Psoas muscle (tissue), 8 donors: ENCODE measurements around the gene PCDH9. TPM values are rescaled to one million over a fixed set of nuclear protein-coding genes. Genes with fewer than 3 reads are reported as not detected.

Experiments
- ATAC-seq, 4 donors: fragments of 200-7000 bp; cut with Tn5 transposase; one replicate each; pipeline ENCODE4 v1.9.1; 2020; ENCODE audit warnings: moderate library complexity in 3 of 4, mild to moderate bottlenecking in 2 of 4
- DNase-seq, 2 donors: peaks; one replicate each; pipeline ENCODE4 v3.0.0-alpha.2; 2020
- H3K27ac ChIP-seq: fragments of 200-600 bp; one replicate; pipeline ENCODE4 v1.8.0; 2022
- H3K27me3 ChIP-seq, 3 donors: fragments of 200-600 bp in 1 of 3; one replicate each; pipeline versions ENCODE4 v1.6.1 to v1.8.0; 2013 to 2022; ENCODE audit warnings: low read length in 2 of 3, mild to moderate bottlenecking in 2 of 3, moderate library complexity in 1 of 3; ENCODE audit not compliant: insufficient read depth in 3 of 3
- H3K36me3 ChIP-seq, 2 donors: fragments of 200-600 bp in 1 of 2; one replicate each; pipeline versions ENCODE4 v1.6.1 to v1.8.0; 2013 to 2022; ENCODE audit warnings: low read depth in 1 of 2, mild to moderate bottlenecking in 1 of 2, moderate library complexity in 1 of 2; ENCODE audit not compliant: insufficient read depth in 1 of 2
- H3K4me1 ChIP-seq: fragments of 200-600 bp; one replicate; pipeline ENCODE4 v1.8.0; 2022
- H3K4me3 ChIP-seq: fragments of 200-600 bp; one replicate; pipeline ENCODE4 v1.8.0; 2022; ENCODE audit warnings: mild to moderate bottlenecking
- H3K9me3 ChIP-seq: fragments of 200-600 bp; one replicate; pipeline ENCODE4 v1.8.0; 2022
- CTCF ChIP-seq: fragments of 200-600 bp; IDR thresholded peaks from one replicate; pipeline ENCODE4 v1.8.0; 2022; ENCODE audit warnings: antibody characterized with exemption
- WGBS, 3 donors: extraction: QIAGEN DNeasy Blood & Tissue Kit; methylation state at CpG; one replicate each; pipeline versions ENCODE4 v1.1.6 to v1.1.7; 2013; 5-methylcytosine and 5-hydroxymethylcytosine counted together
- intact Hi-C, 2 donors: fragments of 100-400 bp; cut with DNase I; formaldehyde crosslinking; loops; one replicate each; pipeline versions ENCODE4 v1.11.0 to v1.14.2; 2022
- polyA plus RNA-seq, 3 donors: library from polyadenylated mRNA; stranded (reverse); fragments of 200-250 nt; gene quantifications; one replicate each; pipeline ENCODE4 v1.2.3, GENCODE V29; 2013
- total RNA-seq, 4 donors: library from RNA; stranded (reverse); fragmentation: NEBNext Ultra II Directional in 2 of 4; extraction: Animal tissue kit (Norgen Biotek cat#: 25700) in 2 of 4; gene quantifications; one replicate each; pipeline versions ENCODE4 v1.2.1 to v1.2.4, GENCODE V29; 2021 to 2023
- donor health status: healthy with polysubstance abuse.
- donor health status: DM: no; HTN: no; CAD: no; lungs with moderate emphysema.
- donor health status: Bipolar disorder and iron deficiency.
- donor health status: healthy.
- donor health status: DM: yes; HTN: yes; CAD: no.
- donor health status: DM: no; HTN: no; CAD: no.
- donor health status: DM: no; HTN: no; CAD: no.
- donor health status: DM: yes; HTN: yes; CAD: no.

PCDH9 gene
- total and polyA plus RNA-seq, 7 donors = 0.27 to 4.9 (median 2.1) TPM

- TF ChIP-seq CTCF = no peak
- Histone ChIP-seq H3K27ac (no peak overlapping the region), H3K4me1 (no peaks in the 10 kb centered on the region), H3K4me3 (no peak overlapping the region), H3K27me3 (no peaks in the 10 kb centered on the region), H3K36me3 (no peaks in the 10 kb centered on the region), H3K9me3 (no peaks in the 10 kb centered on the region)
- DNase-seq (no peak), ATAC-seq (no peak)
- intact Hi-C loops = no loop called here
- WGBS, 3 donors = 83 to 90% (median 88%) methylated on average over 1 of the region's 1 CpG
Measured at GRCh38 chr13:67004511-67004910, 225.6 kb downstream of the PCDH9 start.

GRCh38 chr13:67003743-67004142 lies 226.4 kb downstream of the PCDH9 start:
- TF ChIP-seq CTCF = no peak
- H3K4me3 ChIP-seq = no peak overlapping the region
- no peaks in the 10 kb centered on the region for H3K36me3 ChIP-seq
- no peaks in the 10 kb centered on the region for H3K27me3 ChIP-seq
- intact Hi-C loops = no loop called here
- no peaks in the 10 kb centered on the region for H3K4me1 ChIP-seq
- H3K9me3 ChIP-seq = no peaks in the 10 kb centered on the region
- DNase-seq (no peak), ATAC-seq (no peak)
- 56 to 59% (median 59%) methylated on average over 7 of the region's 7 CpGs for WGBS, 3 donors
- no peak overlapping the region for H3K27ac ChIP-seq

- Histone ChIP-seq H3K27ac (no peak overlapping the region), H3K27me3 (no peaks in the 10 kb centered on the region), H3K9me3 (no peaks in the 10 kb centered on the region), H3K36me3 (no peaks in the 10 kb centered on the region), H3K4me1 (no peaks in the 10 kb centered on the region), H3K4me3 (no peak overlapping the region)
- DNase-seq (no peak), ATAC-seq (no peak)
- intact Hi-C loops = no loop called here
- WGBS, 3 donors = 85 to 96% (median 89%) methylated on average over 5 of the region's 5 CpGs
- no peak for TF ChIP-seq CTCF
Measured at GRCh38 chr13:67001363-67001762, 228.8 kb downstream of the PCDH9 start.

DNA sequence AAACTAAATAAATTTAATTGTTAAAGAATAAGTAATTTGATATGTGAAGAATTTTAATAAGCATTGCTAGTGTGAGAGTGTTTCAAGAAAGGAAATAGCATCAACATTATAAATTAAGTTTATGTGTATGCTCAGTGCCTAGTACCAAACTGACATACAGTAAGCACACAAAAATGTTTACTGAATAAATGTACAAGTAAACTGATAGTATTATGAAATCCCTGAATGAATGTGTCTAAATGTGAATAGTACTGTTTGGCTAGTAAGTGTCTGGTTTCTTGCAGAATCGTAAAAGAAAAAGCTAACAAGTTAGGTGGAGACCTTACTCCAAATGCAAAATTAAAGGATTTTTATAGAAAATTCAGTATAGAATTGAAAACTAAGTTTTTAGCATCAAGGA lies 233.6 kb downstream of the PCDH9 start:
- WGBS, 3 donors = 88 to 93% (median 90%) methylated on average over 1 of the region's 1 CpG
- intact Hi-C loops = no loop called here
- no peak for DNase-seq

More for the DNA sequence above, 233.6 kb downstream of the PCDH9 start:
- Histone ChIP-seq H3K27ac (no peak overlapping the region), H3K27me3 (no peaks in the 10 kb centered on the region), H3K4me1 (no peaks in the 10 kb centered on the region), H3K4me3 (no peak overlapping the region), H3K9me3 (no peaks in the 10 kb centered on the region), H3K36me3 (no peaks in the 10 kb centered on the region)
- TF ChIP-seq CTCF = no peak
- no peak for ATAC-seq
